ENCODE results near the gene PLLP. TPM values are rescaled to one million over a fixed set of nuclear protein-coding genes. Genes with fewer than 3 reads are reported as not detected.
A peak's percentile ranks its signal among the peaks of the same experiment; 100 is the strongest.

Gene PLLP
- total RNA-seq, 3 donors from 2014 or later, result 3.8 to 44.6 (median 7.9) TPM

DNA sequence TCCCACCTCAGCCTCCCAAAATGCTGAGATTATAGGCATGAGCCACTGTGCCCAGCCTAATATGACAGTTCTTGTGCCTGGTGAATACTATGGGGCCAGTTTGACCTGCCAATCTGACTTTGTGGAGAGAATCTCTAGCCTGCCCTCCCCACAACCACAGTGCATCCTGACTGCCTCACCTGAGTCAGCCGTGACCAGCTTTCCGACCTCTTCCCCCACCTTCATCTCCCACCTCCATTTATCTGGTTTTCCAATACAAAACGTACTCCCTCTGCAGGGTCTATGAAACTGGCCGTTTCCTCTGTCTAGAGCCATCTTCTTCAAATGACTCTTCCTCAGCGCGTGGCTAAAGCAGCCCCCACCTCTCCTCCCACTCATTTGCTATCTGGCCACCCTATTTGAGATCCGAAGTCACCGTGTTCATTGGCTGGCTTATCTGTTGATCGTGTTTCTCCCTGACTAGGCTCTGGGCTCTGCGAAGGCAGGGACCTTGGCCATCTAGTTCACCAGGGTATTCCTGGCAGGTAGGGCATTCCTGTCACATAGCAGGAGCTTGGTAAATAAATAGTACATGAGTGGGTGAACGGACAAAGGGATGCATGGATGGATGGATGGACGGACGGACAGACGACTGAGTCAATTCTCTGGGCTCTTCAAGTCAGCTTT, 22.3 kb upstream of the PLLP start:
- no peaks in the 10 kb centered on the region for H3K36me3 ChIP-seq
- H3K4me3 ChIP-seq, result no peak overlapping the region
- H3K27ac ChIP-seq, result no peak overlapping the region
- no peaks in the 10 kb centered on the region for H3K27me3 ChIP-seq
- peak in 1 of 2 donors; percentile 15 for DNase-seq (ENCODE audit: low spot score in 2 of 2)
- no peak for TF ChIP-seq POLR2AphosphoS5 (IDR thresholded peaks at IDR 0.05)
- no peak for TF ChIP-seq POLR2A (IDR thresholded peaks at IDR 0.05)
- TF ChIP-seq, protein P1, sequence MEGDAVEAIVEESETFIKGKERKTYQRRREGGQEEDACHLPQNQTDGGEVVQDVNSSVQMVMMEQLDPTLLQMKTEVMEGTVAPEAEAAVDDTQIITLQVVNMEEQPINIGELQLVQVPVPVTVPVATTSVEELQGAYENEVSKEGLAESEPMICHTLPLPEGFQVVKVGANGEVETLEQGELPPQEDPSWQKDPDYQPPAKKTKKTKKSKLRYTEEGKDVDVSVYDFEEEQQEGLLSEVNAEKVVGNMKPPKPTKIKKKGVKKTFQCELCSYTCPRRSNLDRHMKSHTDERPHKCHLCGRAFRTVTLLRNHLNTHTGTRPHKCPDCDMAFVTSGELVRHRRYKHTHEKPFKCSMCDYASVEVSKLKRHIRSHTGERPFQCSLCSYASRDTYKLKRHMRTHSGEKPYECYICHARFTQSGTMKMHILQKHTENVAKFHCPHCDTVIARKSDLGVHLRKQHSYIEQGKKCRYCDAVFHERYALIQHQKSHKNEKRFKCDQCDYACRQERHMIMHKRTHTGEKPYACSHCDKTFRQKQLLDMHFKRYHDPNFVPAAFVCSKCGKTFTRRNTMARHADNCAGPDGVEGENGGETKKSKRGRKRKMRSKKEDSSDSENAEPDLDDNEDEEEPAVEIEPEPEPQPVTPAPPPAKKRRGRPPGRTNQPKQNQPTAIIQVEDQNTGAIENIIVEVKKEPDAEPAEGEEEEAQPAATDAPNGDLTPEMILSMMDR (IDR thresholded peaks at IDR 0.05), result no peak
- no peaks in the 10 kb centered on the region for H3K9me3 ChIP-seq
- peaks cover 0 to 10% of the 10 kb centered on the region in 2 donors for H3K4me1 ChIP-seq
- intact Hi-C loops (cut with DNase I; ENCODE audit: low total_unique reads), result no loop called here

DNA sequence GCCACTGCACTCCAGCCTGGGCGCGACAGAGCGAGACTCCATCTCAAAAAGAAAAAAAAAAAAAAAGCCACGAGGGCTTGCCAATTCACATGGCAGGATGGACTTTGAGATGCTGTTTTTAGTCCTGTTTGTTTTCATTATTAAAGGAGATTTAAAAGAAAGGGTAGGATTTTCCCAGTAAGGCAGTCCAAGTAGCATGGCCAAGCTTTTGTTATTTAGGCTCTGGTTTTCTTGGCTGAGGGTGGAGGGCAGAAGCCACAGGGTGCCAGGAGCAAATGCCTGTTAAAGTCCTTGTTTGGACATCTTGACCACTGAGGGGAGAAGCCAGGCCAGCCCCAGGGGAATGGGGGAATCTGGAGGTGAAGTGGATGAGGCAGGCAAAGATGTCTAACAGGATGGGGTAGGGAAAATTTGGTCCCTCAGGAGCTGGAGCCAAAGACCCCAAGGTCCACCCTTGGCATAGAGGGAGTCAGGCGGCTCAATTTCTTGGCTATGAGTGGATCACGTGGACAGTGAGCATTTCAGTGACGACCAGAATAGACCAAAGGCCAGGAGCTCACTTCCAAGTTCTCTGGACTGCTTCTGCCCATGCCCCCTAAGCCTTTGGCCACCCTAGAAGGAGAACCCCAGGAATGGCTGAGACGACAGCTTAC, 20.8 kb upstream of the PLLP start:
- no peak overlapping the region for H3K4me3 ChIP-seq
- no peaks in the 10 kb centered on the region for H3K9me3 ChIP-seq
- no peaks in the 10 kb centered on the region for H3K36me3 ChIP-seq
- intact Hi-C loops (cut with DNase I; ENCODE audit: low total_unique reads), result no loop called here
- H3K4me1 ChIP-seq, result peaks cover 5 to 10% of the 10 kb centered on the region in 2 donors
- DNase-seq (ENCODE audit: low spot score in 2 of 2), result no peak
- no peaks in the 10 kb centered on the region for H3K27me3 ChIP-seq
- H3K27ac ChIP-seq, result peak overlapping the region; percentile 90 to 92
- TF ChIP-seq, protein P1 (IDR thresholded peaks at IDR 0.05), result no peak
- TF ChIP-seq POLR2A (IDR thresholded peaks at IDR 0.05) (no peak), POLR2AphosphoS5 (IDR thresholded peaks at IDR 0.05) (no peak)

DNA sequence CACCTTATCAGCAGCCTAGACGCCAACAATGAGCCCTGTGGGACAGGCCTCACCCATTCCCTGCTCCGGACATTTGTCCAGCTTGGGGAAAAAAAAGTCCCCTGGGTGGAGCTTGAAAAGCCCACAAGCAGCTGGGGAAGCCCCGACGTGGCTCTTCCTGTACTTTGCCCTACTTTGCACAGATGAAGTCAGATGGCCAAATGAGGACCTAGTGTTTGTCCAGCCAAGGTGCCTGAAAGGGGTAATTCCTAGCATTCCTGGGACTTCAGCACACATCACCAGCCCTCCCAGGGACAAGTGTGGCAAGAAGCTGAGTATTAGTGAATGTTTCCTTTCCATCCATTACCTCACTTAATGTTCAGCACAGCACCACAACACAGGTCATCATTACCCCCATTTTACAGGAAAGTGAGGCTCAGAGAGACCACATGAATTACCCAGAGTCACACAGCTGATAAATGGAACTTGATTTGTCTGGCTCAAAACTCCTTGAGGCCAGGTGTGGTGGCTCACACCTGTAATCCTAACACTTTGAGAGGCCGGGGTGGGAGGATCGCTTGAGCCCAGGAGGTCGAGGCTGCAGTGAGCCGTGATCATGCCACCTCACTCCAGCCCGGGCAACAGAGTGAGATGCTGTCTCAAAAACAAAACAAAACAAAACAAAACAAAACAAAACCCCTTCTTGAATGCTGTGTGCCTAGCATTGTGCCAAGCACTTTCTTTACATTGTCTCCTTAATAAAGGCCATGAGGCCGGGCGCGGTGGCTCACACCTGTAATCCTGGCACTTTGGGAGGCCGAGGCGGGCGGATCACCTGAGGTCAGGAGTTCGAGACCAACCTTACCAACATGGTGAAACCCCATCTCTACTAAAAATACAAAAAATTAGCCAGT, 19.9 kb upstream of the PLLP start:
- Histone ChIP-seq H3K36me3 (no peaks in the 10 kb centered on the region), H3K9me3 (no peaks in the 10 kb centered on the region), H3K4me1 (peaks cover 5 to 13% of the 10 kb centered on the region in 2 donors), H3K4me3 (no peak overlapping the region), H3K27ac (peak overlapping the region; percentile 90 to 92), H3K27me3 (no peaks in the 10 kb centered on the region)
- TF ChIP-seq, protein P1 (IDR thresholded peaks at IDR 0.05), result peak in 1 of 3 donors; percentile 8
- TF ChIP-seq POLR2A (IDR thresholded peaks at IDR 0.05) (no peak), POLR2AphosphoS5 (IDR thresholded peaks at IDR 0.05) (peak; percentile 49 to 85 (median 67))
- DNase-seq (ENCODE audit: low spot score in 2 of 2), result peak in 1 of 2 donors; percentile 93
- intact Hi-C loops (cut with DNase I; ENCODE audit: low total_unique reads), result no loop called here

DNA sequence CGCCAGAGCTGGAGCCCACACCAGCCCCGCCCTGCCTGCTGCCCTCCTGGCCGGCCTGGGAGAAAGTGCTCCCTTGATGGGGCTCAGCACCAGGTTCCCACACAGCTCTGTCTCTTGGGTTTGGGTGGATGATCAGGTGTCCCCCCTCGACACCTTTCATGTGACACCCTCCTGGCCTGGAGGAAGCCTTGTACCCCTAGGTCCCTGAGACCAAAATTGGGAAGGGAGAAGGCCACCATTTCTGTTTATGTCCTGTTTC, 19.4 kb upstream of the PLLP start:
- intact Hi-C loops (cut with DNase I; ENCODE audit: low total_unique reads), result no loop called here
- Histone ChIP-seq H3K4me3 (no peak overlapping the region), H3K27me3 (no peaks in the 10 kb centered on the region), H3K27ac (peak overlapping the region; percentile 90 to 92), H3K36me3 (no peaks in the 10 kb centered on the region), H3K9me3 (no peaks in the 10 kb centered on the region), H3K4me1 (peaks cover 8 to 17% of the 10 kb centered on the region in 2 donors)
- no peak for DNase-seq (ENCODE audit: low spot score in 2 of 2)
- TF ChIP-seq, protein P1 (IDR thresholded peaks at IDR 0.05), result no peak
- TF ChIP-seq POLR2A (IDR thresholded peaks at IDR 0.05) (no peak), POLR2AphosphoS5 (IDR thresholded peaks at IDR 0.05) (no peak)
